H1 (cell line): ENCODE measurements around the gene DCPS. TPM values are rescaled to one million over a fixed set of nuclear protein-coding genes. Genes with fewer than 3 reads are reported as not detected.

Experiments
- TCF12 ChIP-seq: IDR thresholded peaks from 2 replicates; pipeline ENCODE4 v1.6.1; 2011; ENCODE audit warnings: low read depth, mild to moderate bottlenecking, low read length
- polyA plus RNA-seq, 7 experiments: library from polyadenylated mRNA; depleted of rRNA in 3 of 7; stranded (reverse) in 5 of 7; unstranded in 2 of 7; fragments of >200 nt in 5 of 7; fragments of 200-250 nt in 2 of 7; gene quantifications; 1 replicate in 5 of 7; 2 replicates in 1 of 7; 4 replicates in 1 of 7; pipeline versions ENCODE4 v1.2.1 to v1.2.3, GENCODE V29; 2011 to 2013; ENCODE audit warnings: missing spikeins in 2 of 7, mixed read lengths in 2 of 7
- total RNA-seq: library from RNA; stranded (reverse); fragmentation: NEBNext Ultra II Directional; extraction: Animal tissue kit (Norgen Biotek cat#: 25700); gene quantifications from 2 replicates; pipeline ENCODE4 v1.2.1, GENCODE V29; 2021
- TF ChIP-seq, protein P1 (sequence below): IDR thresholded peaks from 2 replicates; pipeline ENCODE4 v1.6.1; 2012; ENCODE audit warnings: inconsistent platforms

The DCPS gene
- total and polyA plus RNA-seq, 2 of the 8 experiments (the other 6 are each of a cell fraction or from before 2014, with no cell fraction given): 24.6 to 55.2 TPM

DNA sequence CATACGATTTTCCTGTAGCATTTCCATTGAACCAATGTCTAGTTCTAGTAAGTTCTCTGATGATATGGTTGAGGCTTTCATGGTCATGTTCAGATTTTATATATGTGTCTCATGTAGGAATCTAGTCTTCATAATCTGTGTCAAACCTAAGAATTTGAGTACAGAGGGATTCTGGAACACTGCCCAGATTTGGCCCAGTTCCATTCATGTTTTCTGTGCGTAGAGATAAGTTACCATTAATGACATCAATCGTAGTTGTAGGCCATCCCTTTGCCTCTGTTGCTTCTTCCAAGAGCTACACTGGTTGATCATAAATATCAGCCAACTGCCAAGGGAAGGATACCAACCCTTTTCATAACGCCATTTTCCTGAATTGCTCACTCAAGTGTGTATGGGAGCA, 74.9 kb downstream of the DCPS start (continued):
- TF ChIP-seq, protein P1, sequence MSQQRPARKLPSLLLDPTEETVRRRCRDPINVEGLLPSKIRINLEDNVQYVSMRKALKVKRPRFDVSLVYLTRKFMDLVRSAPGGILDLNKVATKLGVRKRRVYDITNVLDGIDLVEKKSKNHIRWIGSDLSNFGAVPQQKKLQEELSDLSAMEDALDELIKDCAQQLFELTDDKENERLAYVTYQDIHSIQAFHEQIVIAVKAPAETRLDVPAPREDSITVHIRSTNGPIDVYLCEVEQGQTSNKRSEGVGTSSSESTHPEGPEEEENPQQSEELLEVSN: no peak
- TF ChIP-seq TCF12: no peak
